HG03354 (cell line): ENCODE results near the gene TMEM260.

Source experiments
- ATAC-seq: cut with Tn5 transposase; IDR thresholded peaks from one replicate; pipeline ENCODE4 v1.9.1; 2021; ENCODE audit warnings: mild to moderate bottlenecking; ENCODE audit not compliant: unreplicated experiment, poor library complexity, severe bottlenecking

Gene TMEM260

GRCh38 chr14:56579345-56580220, at the start of gene TMEM260:
Gene TMEM260, plus strand, starts transcription at chr14:56579798. Its CDS starts 117 bp downstream, at chr14:56579915.
- peak; percentile 90 for ATAC-seq

DNA sequence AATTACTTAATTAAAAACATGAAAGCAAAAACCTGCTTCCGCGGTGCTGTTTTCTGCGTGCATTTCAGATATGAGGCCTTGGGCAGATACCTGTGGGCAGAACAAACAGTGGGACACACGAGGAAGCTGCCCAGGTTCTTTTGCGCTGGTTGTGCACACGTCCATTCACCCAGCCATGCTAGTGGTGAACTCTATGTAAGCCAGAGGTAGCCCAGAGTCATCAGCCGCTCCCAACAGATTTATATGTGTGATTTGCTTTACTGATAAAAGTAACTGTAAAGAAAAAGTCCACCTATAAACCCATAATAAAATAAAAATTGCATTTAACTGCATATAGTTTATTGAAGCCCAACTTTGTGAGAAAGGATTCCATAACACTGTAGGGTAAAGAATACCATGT, 47.1 kb upstream of the TMEM260 start:
- no peak for ATAC-seq

DNA sequence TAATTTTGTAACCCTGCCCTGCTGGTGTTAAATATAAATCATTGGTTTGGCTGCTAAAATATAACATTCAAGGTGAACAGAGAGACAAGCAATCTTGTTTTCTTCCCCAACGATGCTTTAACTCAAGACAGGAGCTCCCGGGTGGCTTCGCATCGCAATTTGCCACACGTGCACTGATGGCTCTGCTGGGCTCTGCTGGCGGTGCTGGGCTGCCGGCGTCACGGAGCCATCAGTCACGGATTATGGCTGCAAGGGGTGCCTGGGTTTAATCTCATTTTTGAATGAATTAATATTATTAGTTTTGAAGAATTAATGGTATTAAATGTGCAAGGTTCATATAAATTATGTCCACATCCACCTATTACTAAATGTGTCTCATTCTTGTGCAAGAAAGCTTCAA, 44.9 kb upstream of the TMEM260 start:
- no peak for ATAC-seq

DNA sequence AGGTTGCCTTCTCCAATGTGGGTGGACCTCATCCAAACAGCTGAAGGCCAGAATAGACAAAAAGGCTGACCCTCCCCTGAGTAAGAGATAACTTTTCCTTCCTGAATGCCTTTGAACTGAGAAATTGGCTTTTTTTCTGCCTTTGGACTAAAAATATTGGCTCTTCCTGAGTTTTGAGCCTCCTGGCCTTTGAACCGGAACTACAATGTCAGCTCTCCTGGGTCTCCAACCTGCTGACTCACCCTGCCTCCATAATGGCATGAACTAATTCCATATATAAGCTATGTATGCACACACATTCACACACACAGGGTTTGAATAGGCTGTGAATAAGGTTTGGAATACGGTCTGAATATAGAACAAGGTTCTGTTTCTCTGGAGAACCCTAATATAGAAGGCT, 39.7 kb upstream of the TMEM260 start:
- no peak for ATAC-seq

DNA sequence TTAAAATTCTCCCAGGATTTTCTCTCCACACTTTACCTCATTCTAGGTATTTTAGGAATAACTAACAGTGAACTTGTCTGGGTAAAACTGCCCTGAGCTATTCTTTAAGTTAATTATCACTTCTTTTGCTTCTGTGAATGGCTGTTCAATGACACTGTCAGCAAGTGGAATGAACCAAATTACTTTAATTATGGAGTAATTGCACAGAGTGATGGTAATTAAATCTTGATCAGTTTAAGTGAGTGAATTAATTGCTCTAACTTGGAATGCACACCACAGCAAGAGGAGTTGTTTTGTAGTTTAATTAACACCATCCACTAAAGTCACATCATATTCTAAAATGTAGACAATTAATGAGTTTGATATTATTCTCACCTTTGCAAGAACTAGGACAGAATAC, 36.2 kb upstream of the TMEM260 start:
- no peak for ATAC-seq

GRCh38 chr14:56549721-56550120, 29.9 kb upstream of the TMEM260 start:
- no peak for ATAC-seq

DNA sequence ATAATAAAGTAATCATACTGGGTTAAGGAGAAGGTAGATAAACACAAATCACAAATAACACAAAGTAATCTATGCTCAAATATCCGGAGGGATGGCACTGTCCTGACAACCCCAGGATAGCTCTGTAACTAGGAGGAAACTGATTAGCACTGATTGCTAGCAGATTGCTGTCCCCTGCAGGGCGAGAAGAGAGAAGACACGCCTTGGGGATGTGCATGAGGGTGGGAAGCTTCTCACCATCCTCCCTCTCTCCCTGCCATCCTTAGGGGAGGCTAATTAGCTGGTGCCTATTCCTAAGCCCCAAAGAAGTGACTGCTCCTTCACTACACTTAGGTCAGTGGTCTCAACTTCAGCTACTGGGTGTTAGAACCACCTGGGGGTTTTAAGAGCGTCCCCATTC, 27.0 kb upstream of the TMEM260 start:
- no peak for ATAC-seq

GRCh38 chr14:56554301-56554700, 25.3 kb upstream of the TMEM260 start:
- no peak for ATAC-seq

DNA sequence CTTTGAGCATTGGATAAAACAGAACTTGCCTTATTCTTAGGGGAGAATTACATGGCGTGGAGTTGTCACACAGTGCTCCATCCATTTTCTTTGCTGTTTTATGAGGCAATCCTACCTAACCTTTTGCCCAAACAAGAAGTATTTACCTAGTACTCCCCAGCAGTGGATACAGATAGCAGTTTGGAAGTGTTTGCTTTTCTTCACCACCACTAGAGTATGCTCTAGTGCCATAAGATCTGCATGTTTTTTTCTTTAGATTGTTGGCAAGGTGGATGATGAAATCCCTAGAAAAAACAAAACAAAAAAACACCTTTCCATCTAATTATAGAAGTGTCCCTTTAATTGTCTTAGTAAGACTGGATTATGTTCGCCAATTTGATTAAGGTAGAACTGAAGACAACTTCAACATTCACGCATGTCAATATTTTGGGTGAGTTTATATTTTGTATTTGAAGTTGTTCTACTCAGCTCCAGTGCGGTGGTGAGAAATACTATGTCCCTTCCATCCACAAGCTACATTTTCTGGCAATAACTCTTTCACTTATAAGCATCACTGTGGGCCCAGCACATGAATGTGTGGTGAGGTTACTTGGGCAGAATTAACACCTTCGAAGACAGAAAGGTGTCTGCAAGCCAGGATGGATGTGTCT, 23.6 kb upstream of the TMEM260 start:
- no peak for ATAC-seq

GRCh38 chr14:56559182-56559581, 20.4 kb upstream of the TMEM260 start:
- no peak for ATAC-seq

DNA sequence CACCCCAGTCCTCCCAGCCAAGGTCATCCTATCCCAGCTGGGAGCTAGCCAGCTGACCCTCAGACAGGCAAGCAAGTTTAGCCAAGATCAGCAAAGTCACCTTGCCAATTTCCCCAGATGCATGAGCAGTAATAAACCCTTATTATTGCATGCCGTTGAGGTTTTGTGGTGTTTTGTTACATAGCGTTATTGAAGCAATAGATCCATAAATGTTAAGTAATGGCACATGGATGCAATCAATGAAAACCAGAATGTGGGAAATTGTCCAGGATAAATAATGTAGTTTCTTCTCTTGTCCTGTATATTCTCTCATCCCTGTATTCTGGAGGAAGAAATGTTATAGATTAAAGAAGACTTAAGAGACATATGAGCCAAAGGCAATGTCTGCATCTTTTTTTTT, 18.0 kb upstream of the TMEM260 start:
- no peak for ATAC-seq

DNA sequence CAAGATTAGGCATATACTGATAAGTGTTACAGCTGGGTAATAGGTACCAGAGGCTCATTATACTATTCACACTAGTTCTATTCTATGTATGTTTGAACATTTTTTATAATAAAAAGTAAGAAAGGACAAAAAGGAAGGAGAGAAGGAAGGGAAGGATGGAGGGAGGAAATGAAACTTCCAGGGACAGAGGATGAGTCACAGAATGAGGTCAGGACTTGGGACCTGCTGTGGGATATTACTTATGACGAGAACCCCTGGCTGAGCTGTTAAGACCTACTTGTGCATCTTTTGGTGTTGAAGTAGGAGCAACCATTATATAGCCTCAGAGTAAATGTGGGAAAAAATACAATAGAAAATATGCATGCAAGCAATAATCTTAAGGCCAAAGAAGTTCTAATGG, 16.7 kb upstream of the TMEM260 start:
- ATAC-seq = no peak

GRCh38 chr14:56569174-56569573, 10.4 kb upstream of the TMEM260 start:
- ATAC-seq = no peak

DNA sequence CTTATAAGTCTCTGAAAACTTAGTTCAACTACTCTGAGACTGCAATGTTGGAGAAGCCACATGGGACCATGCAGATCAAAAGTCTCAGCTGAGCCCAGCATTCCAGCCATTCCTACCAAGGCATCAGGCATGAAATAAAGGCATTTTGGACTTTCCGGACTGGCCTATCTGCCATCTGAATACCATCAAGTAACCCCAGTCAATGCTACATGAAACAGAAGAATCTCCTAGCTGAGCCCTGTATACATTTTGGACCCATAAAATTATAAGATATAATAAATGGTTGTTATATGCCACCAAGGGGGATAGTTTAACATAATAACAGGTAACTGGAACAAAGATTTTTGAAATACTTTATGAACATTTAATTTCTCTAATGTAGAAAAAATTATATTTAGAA, 9.3 kb upstream of the TMEM260 start:
- ATAC-seq = no peak

DNA sequence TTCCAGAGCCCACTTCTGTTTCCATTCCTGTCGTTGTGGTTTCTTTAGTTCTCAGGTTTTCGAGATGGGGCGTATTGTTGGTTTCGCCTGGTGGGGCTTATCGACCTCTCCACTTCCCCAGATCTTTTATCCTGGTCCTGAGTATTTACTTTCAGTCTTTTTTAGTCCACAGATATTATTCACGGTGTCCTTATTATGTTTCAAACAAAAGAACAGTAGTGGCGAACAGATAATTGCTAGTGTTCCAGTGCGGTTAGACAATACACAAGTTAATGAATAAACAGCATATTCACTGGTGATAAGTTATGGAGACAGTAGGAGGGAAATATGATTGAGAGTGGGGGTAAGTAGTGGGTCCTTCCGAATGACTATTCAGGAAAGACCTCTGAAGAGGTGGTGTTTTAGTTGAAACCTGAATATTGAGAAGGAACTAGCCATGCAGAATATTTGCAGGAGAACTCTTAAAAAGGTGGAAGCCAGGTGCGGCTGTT, 668 bp downstream of the TMEM260 start:
- ATAC-seq = peak; percentile 15

DNA sequence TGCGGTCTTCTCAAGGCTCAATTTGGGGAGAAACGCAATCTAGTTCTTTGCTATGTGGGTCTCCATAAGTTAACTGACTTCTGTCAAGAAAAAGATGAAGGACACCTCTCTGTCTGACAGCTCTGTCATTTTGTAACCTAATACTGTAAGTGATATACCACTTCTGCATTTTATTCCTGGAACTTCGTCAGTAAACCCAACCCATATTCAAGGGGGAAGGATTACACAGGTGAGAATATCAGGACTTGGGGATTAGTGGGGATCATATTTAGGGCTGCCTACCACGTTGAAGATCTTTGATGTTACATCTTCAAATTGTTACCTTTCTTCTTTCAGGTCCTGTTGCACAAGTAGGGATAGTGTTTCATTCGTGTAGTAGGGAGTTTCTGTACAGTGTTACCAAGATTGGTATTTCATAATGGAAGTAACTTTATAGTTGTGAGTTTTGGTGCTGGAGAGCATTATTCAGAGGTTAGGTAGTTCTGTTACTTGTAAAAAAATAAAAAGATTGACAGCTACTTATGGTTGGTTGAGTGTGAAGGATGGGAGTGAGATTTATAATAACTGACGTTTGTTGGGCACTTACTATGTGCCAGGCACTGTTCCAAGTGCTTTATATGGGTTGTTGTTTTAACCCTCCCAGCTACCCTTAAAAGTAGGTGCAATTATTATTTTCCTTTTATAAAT, 1.6 kb downstream of the TMEM260 start:
- ATAC-seq = no peak

DNA sequence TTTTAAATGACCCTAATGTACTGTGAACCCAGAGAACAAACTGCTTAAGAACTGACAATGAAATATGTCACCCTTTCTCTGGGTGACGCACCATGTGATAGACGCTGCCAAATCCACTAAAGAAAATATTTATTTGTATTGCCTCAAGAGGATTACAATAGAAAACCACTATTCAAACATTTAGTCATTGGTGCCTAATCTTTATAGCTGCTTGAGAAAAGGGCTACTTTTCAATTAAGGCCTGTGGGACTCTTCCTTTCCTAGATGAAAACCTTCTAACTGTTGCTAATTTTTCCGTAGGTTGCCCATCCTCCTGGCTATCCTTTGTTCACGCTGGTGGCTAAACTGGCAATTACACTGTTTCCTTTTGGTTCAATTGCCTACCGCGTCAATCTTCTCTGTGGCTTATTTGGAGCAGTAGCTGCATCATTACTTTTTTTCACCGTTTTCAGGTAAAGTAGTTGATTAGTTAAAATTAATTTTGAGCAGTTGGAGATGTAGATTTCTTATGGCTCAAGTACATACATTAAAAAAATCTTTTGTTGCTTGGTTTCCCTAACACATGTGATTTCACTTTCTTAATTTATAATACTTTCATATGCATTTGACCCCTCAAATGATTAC, 6.0 kb downstream of the TMEM260 start:
- ATAC-seq = no peak

- no peak for ATAC-seq
These were observed 8.1 kb downstream of the TMEM260 start for GRCh38 chr14:56587701-56588100.

- ATAC-seq = no peak
These were observed 10.9 kb downstream of the TMEM260 start for GRCh38 chr14:56590535-56590960.
